K562 (cell line): Measurements from ENCODE around the gene SZT2. TPM values are rescaled to one million over a fixed set of nuclear protein-coding genes. Genes with fewer than 3 reads are reported as not detected.
"Not testable (repeated sequence)": the region's sequence is repeated elsewhere in the genome, so short reads cannot be mapped to it uniquely, and the experiment has no call there.

Source experiments
- ATAC-seq: fragments of 200-7000 bp; cut with Tn5 transposase; 3 replicates; pipeline ENCODE4 v1.9.1; 2020; ENCODE audit warnings: moderate library complexity
- BruUV-seq: library from RNA; stranded (reverse); fragments of 400-500 nt; replicated peaks from 2 replicates; lab custom pipeline; 2021; lab: Mats Ljungman, UMichigan
- CTCF ChIA-PET: fragments of 300-600 bp; formaldehyde crosslinking; extraction: SDS; loops from one replicate; lab custom pipeline; 2021; ENCODE audit warnings: low intra/inter-chr PET ratio; lab: Yijun Ruan, JAX
- POLR2A ChIA-PET: fragments of 300-600, 350-650 bp; sonication (Branson Sonifier 250); formaldehyde crosslinking; extraction: SDS; loops from one replicate; lab custom pipeline; 2021; ENCODE audit warnings: antibody characterized with exemption, inconsistent platforms; lab: Yijun Ruan, JAX
- DNase-seq, 4 experiments: peaks; one replicate each; pipeline versions ENCODE4 v3.0.0 to v3.0.0-alpha.2; 2011 to 2018; ENCODE audit warnings: low spot score in 3 of 4, mixed read lengths in 3 of 4; ENCODE audit errors: extremely low read depth in 1 of 4
- FAIRE-seq: peaks from 2 replicates; lab custom pipeline; 2011; peaks lifted over from hg19 to GRCh38; lab: Jason Lieb, UNC
- H2AFZ ChIP-seq: 2 replicates; pipeline ENCODE4 v1.6.0; 2011; ENCODE audit warnings: low read depth, low read length, control low read depth, inconsistent platforms
- H3K27ac ChIP-seq: fragments of 200-600 bp; 3 replicates; pipeline ENCODE4 v1.8.0; 2011; ENCODE audit warnings: low read depth, mild to moderate bottlenecking, control low read depth, inconsistent platforms, low read length, moderate library complexity, mixed read lengths; ENCODE audit errors: extremely low read depth
- H3K27me3 ChIP-seq, 2 experiments: fragments of 300-600 bp in 1 of 2; 2 replicates in 1 of 2; 3 replicates in 1 of 2; pipeline versions ENCODE4 v1.6.0 to v1.8.0; 2011; ENCODE audit warnings: inconsistent platforms in 2 of 2, low read length in 2 of 2, mild to moderate bottlenecking in 1 of 2, mixed read lengths in 1 of 2, moderate library complexity in 1 of 2; ENCODE audit not compliant: control insufficient read depth in 2 of 2, insufficient read depth in 2 of 2
- H3K36me3 ChIP-seq: fragments of 300-600 bp; 3 replicates; pipeline ENCODE4 v1.8.0; 2011; ENCODE audit warnings: mild to moderate bottlenecking, low read length, inconsistent platforms; ENCODE audit not compliant: control insufficient read depth, insufficient read depth
- H3K4me1 ChIP-seq, 2 experiments: fragments of 200-600 bp in 1 of 2; replicated peaks in 1 of 2; 2 replicates in 1 of 2; 3 replicates in 1 of 2; pipeline versions ENCODE4 v1.5.1 to v1.8.0; 2011; ENCODE audit warnings: inconsistent platforms in 2 of 2, low read length in 2 of 2, mild to moderate bottlenecking in 1 of 2, mixed read lengths in 1 of 2, moderate library complexity in 1 of 2; ENCODE audit not compliant: control insufficient read depth in 2 of 2, insufficient read depth in 2 of 2
- H3K4me2 ChIP-seq: 2 replicates; pipeline ENCODE4 v1.6.1; 2011; ENCODE audit warnings: low read length, control low read depth, inconsistent platforms, mixed read lengths; ENCODE audit not compliant: insufficient read depth
- H3K4me3 ChIP-seq: fragments of 200-600 bp; sonication (generic), shearing (Covaris generic); 2 replicates; pipeline ENCODE4 v1.5.1; 2016; ENCODE audit warnings: control low read depth, inconsistent platforms
- H3K79me2 ChIP-seq: fragments of 200-600 bp; 3 replicates; pipeline ENCODE4 v1.8.0; 2011; ENCODE audit warnings: low read length, inconsistent platforms; ENCODE audit not compliant: control insufficient read depth, insufficient read depth
- H3K9ac ChIP-seq, 2 experiments: 2 replicates each; pipeline versions ENCODE4 v1.6.0 to v1.6.1; 2011; ENCODE audit warnings: low read depth in 2 of 2, low read length in 2 of 2, control low read depth in 1 of 2, inconsistent platforms in 1 of 2, mild to moderate bottlenecking in 1 of 2, mixed read lengths in 1 of 2; ENCODE audit not compliant: insufficient read depth in 1 of 2
- H3K9me1 ChIP-seq: one replicate; pipeline ENCODE4 v1.6.0; 2011; ENCODE audit warnings: inconsistent platforms, mild to moderate bottlenecking, low read length, moderate library complexity; ENCODE audit not compliant: control insufficient read depth, insufficient read depth
- H3K9me3 ChIP-seq: replicated peaks from 2 replicates; pipeline ENCODE4 v1.5.1; 2011; ENCODE audit warnings: low read depth, low read length, inconsistent platforms; ENCODE audit not compliant: control insufficient read depth, insufficient read depth
- H4K20me1 ChIP-seq: replicated peaks from 2 replicates; pipeline ENCODE4 v1.6.1; 2011; ENCODE audit warnings: low read length, inconsistent platforms, mixed read lengths; ENCODE audit not compliant: control insufficient read depth, insufficient read depth
- MEIS2 ChIP-seq: fragments of 450-650 bp; IDR thresholded peaks from 2 replicates; pipeline ENCODE4 v1.6.1; 2014; ENCODE audit warnings: mild to moderate bottlenecking; ENCODE audit not compliant: partially characterized antibody
- PURB ChIP-seq: sonication (generic); formaldehyde crosslinking; IDR thresholded peaks from 2 replicates; pipeline ENCODE4 v1.9.0; 2021; ENCODE audit warnings: low read depth, mild to moderate bottlenecking, missing genetic modification reagents
- ZNF121 ChIP-seq: sonication (generic); formaldehyde crosslinking; conservative IDR thresholded peaks from 2 replicates; pipeline ENCODE4 v1.8.0; 2022; ENCODE audit warnings: missing genetic modification reagents
- WGBS: fragments of 100-300 bp; shearing (Covaris generic); methylation state at CpG from one replicate; pipeline ENCODE4 v1.1.6; 2016; ENCODE audit warnings: low coverage, mixed read lengths; ENCODE audit not compliant: insufficient coverage; ENCODE audit errors: missing lambda C conversion rate; 5-methylcytosine and 5-hydroxymethylcytosine counted together
- in situ Hi-C: fragments of 300-500 bp; cut with MboI; formaldehyde crosslinking; loops from 4 replicates; pipeline ENCODE4 v1.15.0; 2018; ENCODE audit warnings: inconsistent platforms, mixed read lengths
- intact Hi-C: fragments of 100-400 bp; cut with micrococcal nuclease; formaldehyde crosslinking; loops from 2 replicates; pipeline ENCODE4 v1.14.2; 2022
- polyA plus RNA-seq, 8 experiments: library from polyadenylated mRNA; depleted of rRNA in 4 of 8; stranded (reverse) in 5 of 8; unstranded in 3 of 8; fragments of >200 nt; fragmentation: Nextera tagmentation in 2 of 8; fragmentation: Illumina TruSeq in 1 of 8; extraction: Ambion mirVana in 2 of 8; extraction: Trizol in 1 of 8; gene quantifications; 2 replicates each; pipeline versions ENCODE4 v1.2.1 to v1.2.3, GENCODE V29; 2011 to 2014; ENCODE audit warnings: inconsistent platforms in 1 of 8, missing spikeins in 1 of 8
- total RNA-seq, 7 experiments: library from RNA; depleted of rRNA in 6 of 7; stranded (reverse); fragments of >200 nt in 6 of 7; fragmentation: Illumina TruSeq in 2 of 7; extraction: Trizol in 2 of 7; gene quantifications; 2 replicates each; pipeline versions ENCODE4 v1.2.1 to v1.2.3, GENCODE V29; 2011 to 2021; ENCODE audit warnings: low replicate concordance in 1 of 7
- TF ChIP-seq, protein P1 (sequence below), 2 experiments: IDR thresholded peaks in 1 of 2; conservative IDR thresholded peaks in 1 of 2; 2 replicates each; pipeline ENCODE4 v1.6.1; 2016; ENCODE audit warnings: low read depth in 2 of 2, mild to moderate bottlenecking in 1 of 2, missing compliant biosample characterization in 1 of 2, missing genetic modification characterization in 1 of 2, moderate library complexity in 1 of 2
- TF ChIP-seq, protein P2 (sequence below): fragments of 450-650 bp; IDR thresholded peaks from 2 replicates; pipeline ENCODE4 v1.6.1; 2016
- TF ChIP-seq, protein P3 (sequence below): fragments of 450-650 bp; IDR thresholded peaks from 2 replicates; pipeline ENCODE4 v1.6.1; 2017; ENCODE audit warnings: mild to moderate bottlenecking, moderate library complexity

The SZT2 gene
- total and polyA plus RNA-seq, 9 of the 15 experiments (the other 6 are each of a cell fraction or from before 2014, with no cell fraction given) = 0.88 to 31.0 (median 12.8) TPM

DNA sequence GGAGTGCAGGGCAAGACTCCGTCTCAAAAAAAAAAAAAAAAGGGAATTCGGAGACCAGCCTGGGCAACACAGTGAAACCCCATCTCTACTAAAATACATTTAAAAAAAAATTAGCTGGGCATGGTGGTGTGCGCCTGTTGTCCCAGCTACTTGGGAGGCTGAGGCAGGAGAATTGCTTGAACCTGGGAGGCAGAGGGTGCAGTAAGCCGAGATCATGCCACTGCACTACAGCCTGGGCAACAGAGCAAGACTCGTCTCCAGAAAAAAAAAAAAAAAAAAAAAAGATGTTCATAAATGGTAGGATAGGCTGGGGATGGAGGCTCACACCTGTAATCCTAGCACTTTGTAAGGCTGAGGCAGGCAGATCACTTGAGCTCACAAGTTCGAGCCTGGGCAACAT, 19.9 kb upstream of the SZT2 start:
- POLR2A ChIA-PET = interaction anchor here (0.6 to 3.4 kb wide), 4 partner anchors 9 to 65 kb away, joined by 3 to 20 read pairs (median 6); partner anchors contain the start of genes MED8 and SZT2
- H3K27me3 ChIP-seq, ATAC-seq, BruUV-seq, H2AFZ ChIP-seq, H3K9me1 ChIP-seq, intact Hi-C loops, H4K20me1 ChIP-seq, CTCF ChIA-PET, H3K4me3 ChIP-seq, DNase-seq, H3K4me2 ChIP-seq, in situ Hi-C loops, H3K27ac ChIP-seq, H3K9me3 ChIP-seq, H3K9ac ChIP-seq, FAIRE-seq: not testable (repeated sequence)
- WGBS = 93% methylated on average over 4 of the region's 6 CpGs
- Histone ChIP-seq H3K36me3 (peaks cover 12% of the 10 kb centered on the region), H3K79me2 (peaks cover 38% of the 10 kb centered on the region), H3K4me1 (peaks cover 35 to 39% of the 10 kb centered on the region in 2 experiments)
- peak; percentile 46; the same call in 1 of the 2 replicates for TF ChIP-seq ZNF121 (CRISPR knock-in tag)

DNA sequence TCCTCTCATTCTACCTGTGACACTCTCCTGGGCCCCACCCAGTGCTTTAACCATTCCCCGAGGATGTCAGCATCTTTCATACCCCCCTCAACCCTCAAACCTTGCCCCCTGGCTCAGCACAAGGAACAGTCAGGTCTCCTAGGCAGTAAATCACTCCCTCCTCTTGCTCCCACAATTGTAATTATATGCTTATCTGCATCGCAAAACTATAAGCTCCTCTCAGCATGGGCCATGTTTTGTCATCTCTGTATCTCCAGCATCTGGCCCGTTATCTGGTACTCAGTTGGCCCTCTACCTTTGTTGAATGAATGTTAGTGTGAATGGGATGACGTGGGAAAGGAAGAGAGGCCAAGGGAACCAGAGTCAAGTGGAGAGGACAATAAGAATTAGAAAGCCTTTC, 19.1 kb upstream of the SZT2 start:
- in situ Hi-C loops = no loop called here
- H3K9me1 ChIP-seq = peaks cover 6% of the 10 kb centered on the region
- H3K9me3 ChIP-seq = no peaks in the 10 kb centered on the region
- intact Hi-C loops = no loop called here
- H3K4me2 ChIP-seq = no peak overlapping the region
- 20% methylated on average over 4 of the region's 4 CpGs for WGBS
- ATAC-seq (no peak), DNase-seq (no peak), FAIRE-seq (no peak)
- H3K36me3 ChIP-seq = peaks cover 4% of the 10 kb centered on the region
- TF ChIP-seq PURB (CRISPR knock-in tag) = no peak
- TF ChIP-seq, protein P1, sequence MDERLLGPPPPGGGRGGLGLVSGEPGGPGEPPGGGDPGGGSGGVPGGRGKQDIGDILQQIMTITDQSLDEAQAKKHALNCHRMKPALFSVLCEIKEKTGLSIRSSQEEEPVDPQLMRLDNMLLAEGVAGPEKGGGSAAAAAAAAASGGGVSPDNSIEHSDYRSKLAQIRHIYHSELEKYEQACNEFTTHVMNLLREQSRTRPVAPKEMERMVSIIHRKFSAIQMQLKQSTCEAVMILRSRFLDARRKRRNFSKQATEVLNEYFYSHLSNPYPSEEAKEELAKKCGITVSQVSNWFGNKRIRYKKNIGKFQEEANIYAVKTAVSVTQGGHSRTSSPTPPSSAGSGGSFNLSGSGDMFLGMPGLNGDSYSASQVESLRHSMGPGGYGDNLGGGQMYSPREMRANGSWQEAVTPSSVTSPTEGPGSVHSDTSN (CRISPR knock-in tag; IDR thresholded peaks at IDR 0.05; ENCODE audit: low read depth) = no peak
- TF ChIP-seq, protein P1 (tag; conservative IDR thresholded peaks at IDR 0.05; ENCODE audit: low read depth) = 0 out of 2 replicates have a peak, but pooled peaks have one; percentile 20
- TF ChIP-seq, protein P2, sequence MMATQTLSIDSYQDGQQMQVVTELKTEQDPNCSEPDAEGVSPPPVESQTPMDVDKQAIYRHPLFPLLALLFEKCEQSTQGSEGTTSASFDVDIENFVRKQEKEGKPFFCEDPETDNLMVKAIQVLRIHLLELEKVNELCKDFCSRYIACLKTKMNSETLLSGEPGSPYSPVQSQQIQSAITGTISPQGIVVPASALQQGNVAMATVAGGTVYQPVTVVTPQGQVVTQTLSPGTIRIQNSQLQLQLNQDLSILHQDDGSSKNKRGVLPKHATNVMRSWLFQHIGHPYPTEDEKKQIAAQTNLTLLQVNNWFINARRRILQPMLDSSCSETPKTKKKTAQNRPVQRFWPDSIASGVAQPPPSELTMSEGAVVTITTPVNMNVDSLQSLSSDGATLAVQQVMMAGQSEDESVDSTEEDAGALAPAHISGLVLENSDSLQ = peak; percentile 24; the same call in 1 of the 2 replicates
- TF ChIP-seq, protein P3, sequence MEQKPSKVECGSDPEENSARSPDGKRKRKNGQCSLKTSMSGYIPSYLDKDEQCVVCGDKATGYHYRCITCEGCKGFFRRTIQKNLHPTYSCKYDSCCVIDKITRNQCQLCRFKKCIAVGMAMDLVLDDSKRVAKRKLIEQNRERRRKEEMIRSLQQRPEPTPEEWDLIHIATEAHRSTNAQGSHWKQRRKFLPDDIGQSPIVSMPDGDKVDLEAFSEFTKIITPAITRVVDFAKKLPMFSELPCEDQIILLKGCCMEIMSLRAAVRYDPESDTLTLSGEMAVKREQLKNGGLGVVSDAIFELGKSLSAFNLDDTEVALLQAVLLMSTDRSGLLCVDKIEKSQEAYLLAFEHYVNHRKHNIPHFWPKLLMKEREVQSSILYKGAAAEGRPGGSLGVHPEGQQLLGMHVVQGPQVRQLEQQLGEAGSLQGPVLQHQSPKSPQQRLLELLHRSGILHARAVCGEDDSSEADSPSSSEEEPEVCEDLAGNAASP = no peak
- TF ChIP-seq MEIS2 = peak; percentile 51
- BruUV-seq = no TSS peak
- ChIA-PET POLR2A (interaction anchor here (0.6 to 3.4 kb wide), 5 partner anchors 8 to 64 kb away, joined by 3 to 20 read pairs (median 3); partner anchors contain the start of genes MED8 and SZT2), CTCF (no interaction called here)
- H3K79me2 ChIP-seq = peaks cover 33% of the 10 kb centered on the region
- H3K27ac ChIP-seq = no peak overlapping the region
- H4K20me1 ChIP-seq = peaks cover 3% of the 10 kb centered on the region
- H3K4me1 ChIP-seq = peaks cover 33 to 38% of the 10 kb centered on the region in 2 experiments
- no peak overlapping the region for H2AFZ ChIP-seq
- no peak overlapping the region for H3K4me3 ChIP-seq
- H3K27me3 ChIP-seq = no peaks in the 10 kb centered on the region
- no peak overlapping the region for H3K9ac ChIP-seq
